ENCODE data around the gene KAT7. TPM values are rescaled to one million over a fixed set of nuclear protein-coding genes. Genes with fewer than 3 reads are reported as not detected.

Gene KAT7
- total and polyA plus RNA-seq, 2 experiments from 2014 or later = 31.0 to 187 TPM

DNA sequence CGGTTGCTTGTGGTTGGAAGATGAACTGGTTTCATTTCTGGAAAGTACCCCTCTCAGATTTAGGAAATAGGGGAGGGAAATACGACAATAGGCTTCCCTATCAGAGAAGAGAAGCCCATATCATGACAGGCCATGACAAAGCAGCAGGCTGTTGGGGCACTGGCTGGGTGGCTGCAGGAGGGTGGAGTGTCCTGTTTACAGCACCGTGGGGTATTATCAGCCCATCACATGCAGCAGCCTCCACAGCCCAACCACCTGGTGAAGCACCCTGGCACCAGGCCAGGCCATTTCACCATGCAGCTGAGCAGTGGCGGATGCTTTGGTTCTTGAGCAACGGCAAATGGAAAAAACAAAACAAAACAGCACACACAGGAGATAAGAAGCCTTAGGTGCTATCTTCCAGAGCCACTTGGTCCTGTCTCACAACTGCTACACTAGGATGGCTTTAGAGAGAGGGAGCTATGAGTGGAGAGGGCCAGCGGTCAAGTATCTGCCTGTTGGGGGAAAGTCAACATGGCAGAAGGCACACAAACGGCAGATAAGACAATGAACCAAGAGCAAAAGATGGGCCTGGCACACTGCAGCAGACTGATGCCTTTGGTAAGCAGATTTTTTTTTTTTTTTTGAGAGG lies 48.7 kb upstream of the KAT7 start:
- TF ChIP-seq, protein P1, sequence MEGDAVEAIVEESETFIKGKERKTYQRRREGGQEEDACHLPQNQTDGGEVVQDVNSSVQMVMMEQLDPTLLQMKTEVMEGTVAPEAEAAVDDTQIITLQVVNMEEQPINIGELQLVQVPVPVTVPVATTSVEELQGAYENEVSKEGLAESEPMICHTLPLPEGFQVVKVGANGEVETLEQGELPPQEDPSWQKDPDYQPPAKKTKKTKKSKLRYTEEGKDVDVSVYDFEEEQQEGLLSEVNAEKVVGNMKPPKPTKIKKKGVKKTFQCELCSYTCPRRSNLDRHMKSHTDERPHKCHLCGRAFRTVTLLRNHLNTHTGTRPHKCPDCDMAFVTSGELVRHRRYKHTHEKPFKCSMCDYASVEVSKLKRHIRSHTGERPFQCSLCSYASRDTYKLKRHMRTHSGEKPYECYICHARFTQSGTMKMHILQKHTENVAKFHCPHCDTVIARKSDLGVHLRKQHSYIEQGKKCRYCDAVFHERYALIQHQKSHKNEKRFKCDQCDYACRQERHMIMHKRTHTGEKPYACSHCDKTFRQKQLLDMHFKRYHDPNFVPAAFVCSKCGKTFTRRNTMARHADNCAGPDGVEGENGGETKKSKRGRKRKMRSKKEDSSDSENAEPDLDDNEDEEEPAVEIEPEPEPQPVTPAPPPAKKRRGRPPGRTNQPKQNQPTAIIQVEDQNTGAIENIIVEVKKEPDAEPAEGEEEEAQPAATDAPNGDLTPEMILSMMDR (conservative IDR thresholded peaks at IDR 0.05; ENCODE audit: low read depth in 2 of 2) = no peak
- TF ChIP-seq REST (IDR thresholded peaks at IDR 0.05; ENCODE audit: unreplicated experiment) (no peak), ZNF331 (CRISPR knock-in tag; IDR thresholded peaks at IDR 0.05; ENCODE audit: low read depth) (no peak), JUNB (IDR thresholded peaks at IDR 0.05; ENCODE audit: unreplicated experiment) (no peak), POLR2AphosphoS5 (IDR thresholded peaks at IDR 0.05; ENCODE audit: low read depth) (no peak), ZNF462 (CRISPR knock-in tag; IDR thresholded peaks at IDR 0.05) (no peak), EZH2phosphoT487 (IDR thresholded peaks at IDR 0.05; ENCODE audit: unreplicated experiment) (no peak), EZH2 (IDR thresholded peaks at IDR 0.05; ENCODE audit: low read depth, unreplicated experiment) (no peak), NANOG (IDR thresholded peaks at IDR 0.05; ENCODE audit: borderline replicate concordance) (no peak), CREB1 (CRISPR knock-in tag; IDR thresholded peaks at IDR 0.05; ENCODE audit: low read depth) (no peak), ETS1 (IDR thresholded peaks at IDR 0.05) (no peak), STAT1 (IDR thresholded peaks at IDR 0.05; ENCODE audit: unreplicated experiment) (no peak), ZNF114 (CRISPR knock-in tag; IDR thresholded peaks at IDR 0.05) (no peak)
- Histone ChIP-seq H3K27ac (ENCODE audit: low read depth) (no peak overlapping the region), H3K27me3 (ENCODE audit: insufficient read depth) (no peaks in the 10 kb centered on the region), H3K4me1 (ENCODE audit: insufficient read depth) (no peaks in the 10 kb centered on the region), H3F3A (replicated peaks; ENCODE audit: low read depth) (no peaks in the 10 kb centered on the region), H3K9me2 (ENCODE audit: insufficient read depth) (no peaks in the 10 kb centered on the region; the same call in 1 of the 2 replicates), H3K4me2 (no peak overlapping the region), H3K79me2 (replicated peaks; ENCODE audit: insufficient read depth) (peaks cover 91% of the 10 kb centered on the region), H4K20me1 (replicated peaks; ENCODE audit: insufficient read depth) (peaks cover 49% of the 10 kb centered on the region), H2AFZ (no peak overlapping the region), H3K4me3 (no peak overlapping the region), H3K36me3 (ENCODE audit: insufficient read depth) (no peaks in the 10 kb centered on the region)
- Mint-ChIP-seq H3K4me1 (no peaks in the 10 kb centered on the region; the same call in 2 of the 3 replicates), H3K4me3 (no peak overlapping the region), H3K27ac (peak overlapping the region; percentile 68), H3K36me3 (ENCODE audit: low read depth) (0 out of 3 replicates have a peak, but pooled peaks cover 8% of the 10 kb centered on the region), H3K27me3 (ENCODE audit: insufficient read depth, low read depth, poor library complexity) (no peaks in the 10 kb centered on the region), H3K9me3 (no peaks in the 10 kb centered on the region)
- no peak for DNase-seq (ENCODE audit: low spot score)
- ATAC-seq = no peak
